NB4 (cell line): ENCODE results near the gene RAD51B.

Source experiments
- MYC ChIP-seq: IDR thresholded peaks from 2 replicates; pipeline ENCODE4 v1.6.1; 2011; ENCODE audit warnings: low read depth, low read length
- POLR2A ChIP-seq: IDR thresholded peaks from 2 replicates; pipeline ENCODE4 v1.6.1; 2011; ENCODE audit warnings: mild to moderate bottlenecking; ENCODE audit not compliant: insufficient read length; ENCODE audit errors: extremely low read depth
- TF ChIP-seq, protein P1 (sequence below): IDR thresholded peaks from one replicate; pipeline ENCODE4 v1.5.1; 2012; ENCODE audit warnings: low read depth, low read length
- TF ChIP-seq, protein P2 (sequence below): IDR thresholded peaks from 2 replicates; pipeline ENCODE4 v1.6.1; 2011; ENCODE audit warnings: low read depth, low read length

DNA sequence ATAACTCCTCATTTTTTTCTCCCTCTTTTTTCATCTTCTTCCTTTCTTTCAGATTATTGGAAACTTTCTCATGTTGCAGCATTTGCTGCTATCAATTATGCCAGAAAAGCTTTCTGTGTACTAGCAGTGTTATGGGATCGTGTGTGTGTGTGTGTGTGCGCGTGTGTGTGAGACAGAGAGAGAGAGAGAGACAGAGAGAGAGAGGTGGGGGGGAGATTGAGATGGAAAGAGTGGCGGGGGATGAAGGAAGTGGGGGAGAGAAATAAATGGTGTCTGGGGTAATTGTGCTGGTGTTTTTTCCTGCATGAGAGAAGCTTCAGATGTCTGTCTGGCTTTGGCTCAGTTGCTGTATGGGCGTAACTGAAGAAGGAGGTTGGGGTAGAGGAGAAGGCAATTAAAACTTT, 268.9 kb downstream of the RAD51B start:
- TF ChIP-seq, protein P1, sequence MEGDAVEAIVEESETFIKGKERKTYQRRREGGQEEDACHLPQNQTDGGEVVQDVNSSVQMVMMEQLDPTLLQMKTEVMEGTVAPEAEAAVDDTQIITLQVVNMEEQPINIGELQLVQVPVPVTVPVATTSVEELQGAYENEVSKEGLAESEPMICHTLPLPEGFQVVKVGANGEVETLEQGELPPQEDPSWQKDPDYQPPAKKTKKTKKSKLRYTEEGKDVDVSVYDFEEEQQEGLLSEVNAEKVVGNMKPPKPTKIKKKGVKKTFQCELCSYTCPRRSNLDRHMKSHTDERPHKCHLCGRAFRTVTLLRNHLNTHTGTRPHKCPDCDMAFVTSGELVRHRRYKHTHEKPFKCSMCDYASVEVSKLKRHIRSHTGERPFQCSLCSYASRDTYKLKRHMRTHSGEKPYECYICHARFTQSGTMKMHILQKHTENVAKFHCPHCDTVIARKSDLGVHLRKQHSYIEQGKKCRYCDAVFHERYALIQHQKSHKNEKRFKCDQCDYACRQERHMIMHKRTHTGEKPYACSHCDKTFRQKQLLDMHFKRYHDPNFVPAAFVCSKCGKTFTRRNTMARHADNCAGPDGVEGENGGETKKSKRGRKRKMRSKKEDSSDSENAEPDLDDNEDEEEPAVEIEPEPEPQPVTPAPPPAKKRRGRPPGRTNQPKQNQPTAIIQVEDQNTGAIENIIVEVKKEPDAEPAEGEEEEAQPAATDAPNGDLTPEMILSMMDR: no peak
- TF ChIP-seq POLR2A (no peak), MYC (no peak)
- TF ChIP-seq, protein P2, sequence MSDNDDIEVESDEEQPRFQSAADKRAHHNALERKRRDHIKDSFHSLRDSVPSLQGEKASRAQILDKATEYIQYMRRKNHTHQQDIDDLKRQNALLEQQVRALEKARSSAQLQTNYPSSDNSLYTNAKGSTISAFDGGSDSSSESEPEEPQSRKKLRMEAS: no peak
